Upper lobe of right lung (tissue), 1 donor: Measurements from ENCODE around the gene PPP1R18. TPM values are rescaled to one million over a fixed set of nuclear protein-coding genes. Genes with fewer than 3 reads are reported as not detected.

Experiments
- ATAC-seq: fragments of 200-7000 bp; cut with Tn5 transposase; one replicate; pipeline ENCODE4 v1.9.1; 2020; ENCODE audit warnings: mild to moderate bottlenecking, moderate library complexity
- DNase-seq: peaks from one replicate; pipeline ENCODE4 v3.0.0-alpha.2; 2020
- H3K27ac ChIP-seq: fragments of 200-600 bp; one replicate; pipeline ENCODE4 v1.8.0; 2022
- H3K27me3 ChIP-seq: fragments of 200-600 bp; one replicate; pipeline ENCODE4 v1.8.0; 2022; ENCODE audit warnings: mild to moderate bottlenecking
- H3K36me3 ChIP-seq: fragments of 200-600 bp; one replicate; pipeline ENCODE4 v1.8.0; 2022
- H3K4me1 ChIP-seq: fragments of 200-600 bp; one replicate; pipeline ENCODE4 v1.8.0; 2022
- H3K4me3 ChIP-seq: fragments of 200-600 bp; one replicate; pipeline ENCODE4 v1.8.0; 2022; ENCODE audit warnings: mild to moderate bottlenecking
- H3K9me3 ChIP-seq: fragments of 200-600 bp; one replicate; pipeline ENCODE4 v1.8.0; 2022
- intact Hi-C: fragments of 100-400 bp; cut with DNase I; formaldehyde crosslinking; loops from one replicate; pipeline ENCODE4 v1.11.0; 2022
- total RNA-seq: library from RNA; stranded (reverse); fragmentation: NEBNext Ultra II Directional; extraction: Animal tissue kit (Norgen Biotek cat#: 25700); gene quantifications from one replicate; pipeline ENCODE4 v1.2.1, GENCODE V29; 2021
- TF ChIP-seq, protein P1 (sequence below): fragments of 200-600 bp; IDR thresholded peaks from one replicate; pipeline ENCODE4 v1.8.0; 2022; ENCODE audit warnings: antibody characterized with exemption
- donor health status: DM: no; HTN: yes; CAD: no; lungs with severe emphysema.

The PPP1R18 gene
- total RNA-seq, 1 donor from 2014 or later, result 72.8 TPM

GRCh38 chr6:30703011-30703410, 16.6 kb upstream of the PPP1R18 start:
- no peak overlapping the region for H3K4me3 ChIP-seq
- no peaks in the 10 kb centered on the region for H3K27me3 ChIP-seq
- H3K4me1 ChIP-seq, result no peaks in the 10 kb centered on the region
- peak; percentile 60 for DNase-seq
- TF ChIP-seq, protein P1, sequence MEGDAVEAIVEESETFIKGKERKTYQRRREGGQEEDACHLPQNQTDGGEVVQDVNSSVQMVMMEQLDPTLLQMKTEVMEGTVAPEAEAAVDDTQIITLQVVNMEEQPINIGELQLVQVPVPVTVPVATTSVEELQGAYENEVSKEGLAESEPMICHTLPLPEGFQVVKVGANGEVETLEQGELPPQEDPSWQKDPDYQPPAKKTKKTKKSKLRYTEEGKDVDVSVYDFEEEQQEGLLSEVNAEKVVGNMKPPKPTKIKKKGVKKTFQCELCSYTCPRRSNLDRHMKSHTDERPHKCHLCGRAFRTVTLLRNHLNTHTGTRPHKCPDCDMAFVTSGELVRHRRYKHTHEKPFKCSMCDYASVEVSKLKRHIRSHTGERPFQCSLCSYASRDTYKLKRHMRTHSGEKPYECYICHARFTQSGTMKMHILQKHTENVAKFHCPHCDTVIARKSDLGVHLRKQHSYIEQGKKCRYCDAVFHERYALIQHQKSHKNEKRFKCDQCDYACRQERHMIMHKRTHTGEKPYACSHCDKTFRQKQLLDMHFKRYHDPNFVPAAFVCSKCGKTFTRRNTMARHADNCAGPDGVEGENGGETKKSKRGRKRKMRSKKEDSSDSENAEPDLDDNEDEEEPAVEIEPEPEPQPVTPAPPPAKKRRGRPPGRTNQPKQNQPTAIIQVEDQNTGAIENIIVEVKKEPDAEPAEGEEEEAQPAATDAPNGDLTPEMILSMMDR, result no peak
- no peak overlapping the region for H3K27ac ChIP-seq
- peaks cover 38% of the 10 kb centered on the region for H3K36me3 ChIP-seq
- ATAC-seq, result no peak
- intact Hi-C loops, result no loop called here
- H3K9me3 ChIP-seq, result no peaks in the 10 kb centered on the region

GRCh38 chr6:30700340-30700739, 13.9 kb upstream of the PPP1R18 start:
- Histone ChIP-seq H3K4me1 (peaks cover 4% of the 10 kb centered on the region), H3K36me3 (peaks cover 20% of the 10 kb centered on the region), H3K27ac (no peak overlapping the region), H3K9me3 (no peaks in the 10 kb centered on the region), H3K27me3 (no peaks in the 10 kb centered on the region), H3K4me3 (no peak overlapping the region)
- DNase-seq, result no peak
- intact Hi-C loops, result no loop called here
- TF ChIP-seq, protein P1, result no peak
- ATAC-seq, result peak; percentile 90

DNA sequence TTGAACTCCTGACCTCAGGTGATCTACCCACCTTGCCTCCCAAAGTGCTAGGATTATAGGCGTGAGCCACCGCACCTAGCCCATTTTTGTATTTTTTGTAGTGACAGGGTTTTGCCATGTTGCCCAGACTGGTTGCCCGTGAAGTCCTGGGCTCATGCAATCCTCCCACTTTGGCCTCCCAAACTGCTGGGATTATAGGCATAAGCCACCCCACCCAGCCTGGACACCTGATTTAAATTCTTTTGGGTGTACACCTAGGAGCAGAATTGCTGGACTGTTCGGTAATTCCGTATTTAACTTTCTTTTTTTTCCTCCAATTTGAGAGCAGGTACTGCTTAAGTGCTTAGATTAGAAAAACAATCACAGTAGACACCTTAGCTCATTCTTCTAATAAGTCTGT, 10.0 kb upstream of the PPP1R18 start:
- H3K27ac ChIP-seq, result no peak overlapping the region
- peaks cover under 1% of the 10 kb centered on the region for H3K36me3 ChIP-seq
- peaks cover 12% of the 10 kb centered on the region for H3K4me1 ChIP-seq
- H3K9me3 ChIP-seq, result no peaks in the 10 kb centered on the region
- TF ChIP-seq, protein P1, result no peak
- no peak for ATAC-seq
- H3K27me3 ChIP-seq, result no peaks in the 10 kb centered on the region
- no peak overlapping the region for H3K4me3 ChIP-seq
- DNase-seq, result no peak
- intact Hi-C loops, result no loop called here

DNA sequence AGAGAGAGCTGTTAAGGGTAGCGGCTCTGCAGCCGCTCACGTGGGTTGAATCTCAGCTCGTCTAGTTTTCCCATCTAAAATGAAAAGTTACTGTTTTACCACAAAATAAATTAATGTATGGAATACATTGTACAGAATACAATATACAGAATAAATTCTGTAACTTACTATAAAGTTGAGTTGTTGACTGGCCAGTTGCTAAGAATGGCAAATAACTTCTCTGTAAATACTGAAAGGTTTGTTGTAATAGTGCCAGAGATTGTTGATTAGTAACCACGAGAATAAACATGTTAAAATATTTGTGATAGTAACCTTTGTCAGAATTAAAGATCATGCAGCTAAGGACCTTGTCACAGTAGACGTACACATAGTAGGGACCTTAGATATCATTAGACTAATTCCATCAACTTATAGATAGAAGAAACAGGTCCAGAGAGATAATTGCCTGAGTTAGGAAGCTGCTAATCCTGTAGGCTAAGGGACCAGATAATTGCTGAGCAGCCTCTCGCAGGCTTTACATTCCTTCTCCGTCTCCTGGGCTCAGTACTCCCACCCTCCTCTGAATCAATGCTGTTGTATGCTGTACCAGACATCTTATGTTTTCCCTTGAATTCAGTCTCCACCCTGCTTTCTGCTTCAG, 4.9 kb upstream of the PPP1R18 start:
- H3K4me1 ChIP-seq, result peaks cover 36% of the 10 kb centered on the region
- ATAC-seq (no peak), DNase-seq (no peak)
- no peaks in the 10 kb centered on the region for H3K36me3 ChIP-seq
- no peaks in the 10 kb centered on the region for H3K9me3 ChIP-seq
- intact Hi-C loops, result no loop called here
- H3K4me3 ChIP-seq, result peak overlapping the region; percentile 58
- TF ChIP-seq, protein P1, result no peak
- peak overlapping the region; percentile 62 for H3K27ac ChIP-seq
- H3K27me3 ChIP-seq, result no peaks in the 10 kb centered on the region

DNA sequence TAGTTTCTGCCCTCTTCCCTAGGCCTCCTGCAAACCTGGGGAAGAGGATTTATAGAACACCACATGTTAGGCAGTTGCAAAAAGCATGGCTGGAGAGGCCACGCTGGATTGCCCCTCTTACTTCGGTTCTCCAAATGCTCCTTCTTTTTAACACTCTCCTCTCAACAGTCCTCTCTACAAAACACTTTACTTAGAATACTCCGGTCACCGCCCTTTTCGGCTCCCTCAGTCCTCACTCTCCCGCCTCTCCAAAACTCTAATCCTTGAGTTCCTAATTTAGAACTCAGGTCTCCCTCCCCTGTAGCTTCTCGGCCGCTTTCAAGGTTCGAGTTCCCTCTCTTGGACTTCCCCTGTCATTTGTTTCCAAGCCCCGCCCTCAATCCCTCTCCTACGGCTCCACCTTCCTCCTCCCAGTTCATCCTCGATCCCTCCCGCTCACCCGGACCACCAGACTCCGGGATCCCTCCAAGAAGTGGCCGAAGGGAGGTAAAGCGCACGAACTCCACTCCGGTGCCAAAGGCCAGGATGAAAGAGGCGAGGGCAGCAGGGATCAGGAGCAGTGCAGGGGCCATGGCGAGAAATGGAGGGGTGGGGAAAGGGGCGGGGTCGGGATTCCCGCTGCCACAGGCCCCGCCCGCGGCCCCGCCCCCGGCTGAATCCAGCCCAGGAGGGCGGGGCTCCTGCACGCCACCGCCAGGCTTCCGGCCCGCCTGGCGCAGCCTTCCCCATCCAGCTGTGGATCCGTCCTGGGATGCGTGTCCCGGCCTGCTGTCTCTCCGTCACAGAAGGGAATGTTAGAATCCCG, 4.2 kb upstream of the PPP1R18 start, which contains the start of gene NRM:
Gene NRM (minus strand): TSS at position 582 of the 805 bp plus-strand sequence. CDS start 10 bp downstream, at position 572.
- Histone ChIP-seq H3K9me3 (no peaks in the 10 kb centered on the region), H3K27me3 (no peaks in the 10 kb centered on the region), H3K36me3 (no peaks in the 10 kb centered on the region), H3K4me3 (peak within 1 kb of the TSS; percentile 58), H3K27ac (peak within 1 kb of the TSS; percentile 62), H3K4me1 (peaks cover 32% of the 10 kb centered on the region)
- TF ChIP-seq, protein P1, result no peak
- peak; percentile 92 for DNase-seq
- intact Hi-C loops, result no loop called here
- ATAC-seq, result peak; percentile 83
